Gastroesophageal sphincter (tissue), 3 donors: ENCODE measurements around the gene SIGLEC14.

Experiments used
- POLR2A ChIP-seq, 2 donors: fragments of 450-650 bp; IDR thresholded peaks; one replicate each; pipeline ENCODE4 v1.6.1; 2017; ENCODE audit warnings: antibody characterized with exemption in 2 of 2, mild to moderate bottlenecking in 2 of 2, moderate library complexity in 1 of 2
- POLR2AphosphoS5 ChIP-seq: sonication (generic); formaldehyde crosslinking; IDR thresholded peaks from one replicate; pipeline ENCODE4 v1.6.1; 2017; ENCODE audit warnings: antibody characterized with exemption
- TF ChIP-seq, protein P1 (sequence below), 4 experiments: fragments of 200-600 bp in 2 of 4; fragments of 450-650 bp in 2 of 4; sonication (generic) in 1 of 4; IDR thresholded peaks; one replicate each; pipeline ENCODE4 v1.5.1; 2017 to 2019; ENCODE audit warnings: antibody characterized with exemption in 4 of 4, mild to moderate bottlenecking in 2 of 4, moderate library complexity in 2 of 4

DNA sequence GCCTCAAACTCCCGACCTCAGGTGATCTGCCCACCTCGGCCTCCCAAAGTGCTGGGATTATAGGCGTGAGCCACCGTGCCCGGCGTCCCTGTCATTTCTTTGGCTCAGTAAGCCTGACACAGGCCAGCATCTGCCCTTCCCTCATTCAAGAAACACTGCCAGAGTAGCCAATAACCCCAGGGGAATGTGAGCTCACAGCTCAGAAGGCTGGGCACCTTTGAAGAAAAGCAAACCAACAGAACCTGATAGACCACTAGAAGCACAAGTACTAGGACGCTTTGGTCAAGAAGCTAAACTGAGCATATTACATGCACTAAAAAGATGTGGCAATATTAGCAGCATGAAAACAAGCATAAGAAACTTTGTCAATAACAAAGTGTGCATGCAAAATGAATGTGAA is 30.6 kb downstream of the SIGLEC14 start:
- TF ChIP-seq, protein P1, sequence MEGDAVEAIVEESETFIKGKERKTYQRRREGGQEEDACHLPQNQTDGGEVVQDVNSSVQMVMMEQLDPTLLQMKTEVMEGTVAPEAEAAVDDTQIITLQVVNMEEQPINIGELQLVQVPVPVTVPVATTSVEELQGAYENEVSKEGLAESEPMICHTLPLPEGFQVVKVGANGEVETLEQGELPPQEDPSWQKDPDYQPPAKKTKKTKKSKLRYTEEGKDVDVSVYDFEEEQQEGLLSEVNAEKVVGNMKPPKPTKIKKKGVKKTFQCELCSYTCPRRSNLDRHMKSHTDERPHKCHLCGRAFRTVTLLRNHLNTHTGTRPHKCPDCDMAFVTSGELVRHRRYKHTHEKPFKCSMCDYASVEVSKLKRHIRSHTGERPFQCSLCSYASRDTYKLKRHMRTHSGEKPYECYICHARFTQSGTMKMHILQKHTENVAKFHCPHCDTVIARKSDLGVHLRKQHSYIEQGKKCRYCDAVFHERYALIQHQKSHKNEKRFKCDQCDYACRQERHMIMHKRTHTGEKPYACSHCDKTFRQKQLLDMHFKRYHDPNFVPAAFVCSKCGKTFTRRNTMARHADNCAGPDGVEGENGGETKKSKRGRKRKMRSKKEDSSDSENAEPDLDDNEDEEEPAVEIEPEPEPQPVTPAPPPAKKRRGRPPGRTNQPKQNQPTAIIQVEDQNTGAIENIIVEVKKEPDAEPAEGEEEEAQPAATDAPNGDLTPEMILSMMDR (IDR thresholded peaks at IDR 0.05), result no peak
- TF ChIP-seq POLR2A (IDR thresholded peaks at IDR 0.05) (no peak), POLR2AphosphoS5 (no peak)
